NCI-H345 treated with DMSO at 0.1 percent for 48 hours (cell line): ENCODE data around the gene HTR6.
A peak's percentile ranks its signal among the peaks of the same experiment; 100 is the strongest.

ENCODE experiments used
- DNase-seq: peaks from one replicate; lab custom pipeline; 2025; ENCODE audit not compliant: unreplicated experiment; lab: John Stamatoyannopoulos, UW

Gene HTR6

GRCh38 chr1:19685994-19686393 lies 21.3 kb downstream of the HTR6 start:
- DNase-seq: no peak

GRCh38 chr1:19687414-19687813 lies 22.7 kb downstream of the HTR6 start:
- no peak for DNase-seq

GRCh38 chr1:19688041-19688842 lies 23.6 kb downstream of the HTR6 start:
- DNase-seq: no peak

DNA sequence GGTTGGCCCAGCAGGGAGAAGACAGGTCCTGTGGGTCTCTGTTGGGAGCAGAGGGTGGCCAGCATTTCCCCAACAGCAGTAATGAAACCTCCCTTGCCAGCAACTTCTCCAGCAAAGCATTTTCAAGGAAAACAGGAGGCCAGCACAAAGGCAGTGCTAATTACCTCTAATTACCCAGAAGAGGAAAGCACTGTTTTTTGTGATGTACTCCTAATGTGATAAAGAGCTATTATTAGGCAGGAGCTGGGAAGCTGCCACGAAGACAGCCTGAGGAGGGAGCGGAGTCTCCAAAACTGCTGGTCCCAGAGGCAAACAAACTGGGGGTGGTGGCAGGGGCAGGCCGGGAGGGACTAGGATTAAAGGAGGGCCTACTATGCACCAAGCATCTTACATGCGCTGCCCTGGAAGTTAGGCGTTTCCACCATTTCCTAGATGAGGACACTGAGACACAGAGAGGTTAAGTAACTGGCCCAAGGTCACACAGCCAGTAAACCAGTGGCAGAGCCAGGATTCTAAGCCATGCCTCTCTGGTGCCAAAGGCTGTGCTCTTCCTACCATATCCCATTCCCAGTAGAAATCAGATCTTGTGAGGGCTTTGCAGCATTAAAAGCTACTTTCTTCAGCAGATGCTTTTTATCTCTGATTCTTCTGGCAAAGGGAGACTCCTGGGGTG lies 24.5 kb downstream of the HTR6 start:
- no peak for DNase-seq

GRCh38 chr1:19689856-19690255 lies 25.2 kb downstream of the HTR6 start:
- DNase-seq: no peak

- DNase-seq: no peak
Observed at GRCh38 chr1:19690342-19690741, 25.7 kb downstream of the HTR6 start.

DNA sequence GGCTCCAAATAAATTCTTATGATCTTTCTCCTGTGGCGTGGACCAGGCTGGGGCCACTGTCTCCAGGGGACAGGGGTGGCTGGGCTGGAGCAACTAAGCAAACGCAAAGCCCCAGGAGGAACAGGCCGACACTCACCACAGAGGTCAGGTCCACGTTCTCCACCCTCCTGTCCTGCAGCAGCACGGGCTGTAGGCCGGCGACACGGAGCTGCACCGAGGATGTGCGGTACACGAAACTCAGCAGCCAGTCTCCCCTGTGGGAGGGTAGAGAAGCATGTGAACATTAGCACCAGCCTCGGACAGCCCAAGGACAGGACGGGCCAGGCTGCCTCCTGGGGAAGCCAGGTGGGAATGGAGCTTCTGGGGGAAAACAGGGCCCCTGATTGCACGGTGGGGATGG lies 29.6 kb downstream of the HTR6 start:
- DNase-seq: no peak

DNA sequence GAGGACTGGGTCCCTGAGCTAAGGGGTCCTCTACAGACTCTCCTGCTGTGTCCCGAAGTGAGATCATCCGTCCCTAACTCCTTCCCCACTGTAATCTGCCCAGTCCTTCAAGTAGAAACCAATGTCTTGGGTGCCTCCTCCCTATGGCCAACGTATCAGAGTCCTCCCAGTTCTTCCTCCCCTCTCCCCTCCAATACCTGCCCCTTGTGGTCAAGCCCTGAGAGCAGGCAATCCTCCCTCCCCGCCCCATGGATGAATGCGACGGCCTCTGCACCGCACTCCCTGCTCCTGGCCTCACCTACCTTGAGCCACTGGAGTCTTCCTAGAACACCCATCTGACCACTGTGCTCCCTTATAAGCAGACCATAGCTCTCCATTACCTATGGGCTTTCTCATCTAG lies 31.1 kb downstream of the HTR6 start:
- no peak for DNase-seq

DNA sequence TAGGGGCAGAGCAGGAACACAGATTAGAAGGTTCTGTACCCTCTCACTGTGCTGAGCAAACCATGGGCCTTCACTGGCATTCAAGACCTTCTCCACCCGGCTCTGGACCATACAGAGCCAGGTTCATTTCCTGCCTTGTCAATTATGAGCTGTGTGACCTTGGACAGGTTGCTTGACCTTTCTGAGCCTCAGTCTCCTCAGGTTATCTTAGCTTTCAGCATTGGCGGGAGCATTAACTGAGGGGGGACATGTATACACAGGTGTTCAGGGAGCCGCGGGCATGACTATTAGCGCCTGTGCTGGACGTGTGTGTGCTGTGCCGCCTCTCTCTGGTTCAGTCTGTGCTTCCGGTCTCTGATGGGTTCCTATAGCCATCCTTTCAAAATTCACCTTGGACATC lies 32.1 kb downstream of the HTR6 start:
- no peak for DNase-seq

- no peak for DNase-seq
Observed at GRCh38 chr1:19698181-19698580, 33.5 kb downstream of the HTR6 start.

GRCh38 chr1:19700079-19700777 lies 35.6 kb downstream of the HTR6 start:
- no peak for DNase-seq

DNA sequence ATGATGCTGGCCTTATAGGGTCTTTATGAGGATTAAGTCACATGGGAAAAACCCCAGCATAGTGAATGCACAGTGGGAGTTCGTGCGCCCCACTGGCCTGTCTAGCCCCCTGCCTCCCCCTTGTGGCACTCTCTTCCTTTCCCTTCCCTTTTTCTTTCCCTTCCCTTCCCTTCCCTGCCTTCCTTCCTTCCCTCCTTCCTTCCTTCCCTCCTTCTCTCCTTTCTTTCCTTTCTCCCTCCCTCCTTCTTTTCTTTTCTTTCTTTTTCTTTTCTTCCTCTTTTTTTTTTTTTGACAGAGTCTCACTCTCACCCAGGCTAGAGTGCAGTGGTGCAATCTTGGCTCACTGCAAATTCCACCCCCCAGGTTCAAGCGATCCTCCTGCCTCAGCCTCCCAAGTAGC lies 38.6 kb downstream of the HTR6 start:
- DNase-seq: no peak

- peak; percentile 45 for DNase-seq
Observed at GRCh38 chr1:19704247-19705113, 39.8 kb downstream of the HTR6 start.

DNA sequence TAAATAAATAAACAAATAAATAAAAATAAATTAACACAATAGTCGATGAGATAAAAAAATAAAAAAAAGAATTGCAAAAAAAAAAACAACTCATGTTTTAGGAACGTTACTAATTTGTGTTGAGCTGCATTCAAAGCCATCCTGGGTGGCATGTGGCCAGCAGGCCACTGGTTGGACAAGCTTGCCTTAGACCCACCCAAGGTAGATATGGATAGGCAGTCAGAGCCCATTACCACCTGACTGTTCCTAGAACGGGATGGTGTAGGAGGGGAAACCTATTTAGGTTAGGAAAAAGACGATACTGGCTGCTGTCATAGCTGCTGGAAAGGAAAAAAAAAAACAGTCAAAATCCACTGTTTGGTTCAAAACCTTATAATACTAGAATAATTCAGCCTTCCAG lies 40.8 kb downstream of the HTR6 start:
- no peak for DNase-seq

DNA sequence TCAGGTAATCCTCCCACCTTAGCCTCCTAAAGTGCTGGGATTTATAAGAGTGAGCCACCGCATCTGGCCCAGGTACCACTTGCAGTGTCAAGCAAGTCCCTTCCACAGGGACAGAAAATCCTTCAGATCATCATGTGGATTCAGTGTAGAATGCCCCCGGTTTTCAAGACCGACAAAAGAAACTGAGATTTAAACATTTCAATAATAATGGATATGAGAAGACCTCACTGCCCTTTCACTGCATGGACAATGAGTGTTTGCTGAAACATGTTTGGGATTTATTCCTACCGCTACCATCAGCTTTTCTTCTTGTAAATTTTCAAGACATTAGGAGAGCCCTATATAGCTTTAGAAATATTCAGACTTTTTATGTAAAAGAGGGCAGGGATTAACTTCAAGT lies 41.5 kb downstream of the HTR6 start:
- DNase-seq: no peak

GRCh38 chr1:19708567-19709110 lies 44.0 kb downstream of the HTR6 start:
- no peak for DNase-seq

GRCh38 chr1:19709260-19709793 lies 44.7 kb downstream of the HTR6 start:
- DNase-seq: no peak

- DNase-seq: no peak
Observed at GRCh38 chr1:19710825-19711611, 46.3 kb downstream of the HTR6 start.

GRCh38 chr1:19712928-19713327 lies 48.3 kb downstream of the HTR6 start:
- DNase-seq: no peak
